Loucy (cell line): ENCODE measurements around the gene MYO3B.

ENCODE experiments used
- CTCF ChIP-seq: fragments of 200-600 bp; sonication (generic); conservative IDR thresholded peaks from 2 replicates; pipeline ENCODE4 v1.5.1; 2014; ENCODE audit warnings: mild to moderate bottlenecking, antibody characterized with exemption, low read length
- EZH2phosphoT487 ChIP-seq: fragments of 200-600 bp; IDR thresholded peaks from 2 replicates; pipeline ENCODE4 v1.6.1; 2018; ENCODE audit warnings: antibody characterized with exemption, mild to moderate bottlenecking, moderate library complexity, borderline replicate concordance

GRCh38 chr2:170369894-170370293 lies 191.9 kb downstream of the MYO3B start:
- TF ChIP-seq CTCF (peak; percentile 65), EZH2phosphoT487 (no peak)
